ENCODE measurements around the gene GDPD1.

Gene GDPD1

GRCh38 chr17:59315866-59316265 lies 95.6 kb downstream of the GDPD1 start:
- DNase-seq (ENCODE audit: low spot score): peak; percentile 31

Small RNAs within 50 kb of the gene (small RNA-seq; reads per million reads assigned to genes)
- gene RF00019 (0 reads per million in 2 experiments), gene SNRPGP17 (0 reads per million in 2 experiments)
